ENCODE results near the gene SLC4A2. TPM values are rescaled to one million over a fixed set of nuclear protein-coding genes. Genes with fewer than 3 reads are reported as not detected.

Gene SLC4A2
- total and polyA plus RNA-seq, 2 of the 8 experiments (the other 6 are each of a cell fraction or from before 2014, with no cell fraction given), result 72.6 to 147 TPM

DNA sequence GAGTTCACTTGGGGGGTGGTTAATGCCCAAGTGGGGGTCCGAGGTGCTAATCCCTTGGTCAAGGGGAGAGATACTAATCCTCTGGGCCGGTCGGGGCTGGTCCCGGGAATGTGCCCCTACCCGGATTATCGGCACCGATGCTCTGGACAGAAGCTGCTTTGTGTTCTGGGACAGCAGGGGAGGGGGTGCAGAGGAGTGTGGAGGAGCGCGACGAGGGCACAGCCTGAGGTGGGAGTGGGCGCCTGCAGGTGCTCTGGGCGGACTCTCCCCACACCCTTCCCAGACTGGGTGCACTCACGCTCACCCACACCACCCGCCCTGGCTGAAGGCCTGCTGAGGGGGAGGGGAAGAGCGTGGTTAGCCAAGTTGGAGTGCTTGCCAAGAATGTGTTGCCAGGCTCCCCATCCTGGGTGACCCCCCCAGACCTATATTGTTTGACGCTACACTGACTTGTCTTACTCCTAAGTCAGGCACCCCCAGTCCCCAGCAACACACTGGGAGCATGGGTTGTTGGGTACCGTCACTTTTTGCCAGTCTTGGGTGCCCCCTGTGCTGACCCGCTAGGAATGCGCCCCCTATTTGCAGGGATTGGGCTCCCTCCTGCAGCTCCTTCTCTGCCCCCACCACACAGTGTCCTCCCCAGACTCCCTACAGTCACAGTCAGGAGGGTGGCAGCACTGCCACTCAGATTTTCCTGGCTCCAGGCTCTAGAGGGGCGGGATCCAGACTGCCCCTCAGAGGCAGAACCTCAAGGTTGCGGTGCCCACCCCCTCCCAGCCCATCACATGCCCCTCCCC, 1.2 kb downstream of the SLC4A2 start:
- peak overlapping the region; percentile 48 for H4K91ac ChIP-seq (replicated peaks; ENCODE audit: insufficient read length, low read length)
- no peak overlapping the region for H3K4ac ChIP-seq (replicated peaks; ENCODE audit: insufficient read length, low read depth, low read length)
- ChIA-PET CTCF (ENCODE audit: partially characterized antibody) (interaction anchor here (0.7 to 9.7 kb wide), 17 partner anchors 14 to 88 kb away, joined by 3 to 88 read pairs (median 4); partner anchors contain the start of gene ABCB8), POLR2A (ENCODE audit: partially characterized antibody) (interaction anchor here (0.7 to 2.0 kb wide), 11 partner anchors 10 to 167 kb away, joined by 3 to 15 read pairs (median 5); partner anchors contain the start of genes ABCB8 and FASTK)
- H2AK5ac ChIP-seq (ENCODE audit: low read depth, low read length), result no peak overlapping the region; the same call in 1 of the 2 replicates
- H3K4me2 ChIP-seq (ENCODE audit: insufficient read depth in 1 of 2, low read depth in 2 of 2, low read length in 2 of 2), result peak overlapping the region; percentile 86 to 99
- 10% methylated on average over 19 of the region's 21 CpGs; no CpG with 5 or more reads in 1 of the 2 experiments for WGBS, 2 experiments (ENCODE audit: extremely low coverage in 1 of 2, insufficient coverage in 1 of 2, insufficient read length in 1 of 2, insufficient replicate concordance in 2 of 2, low coverage in 1 of 2, low lambda C conversion rate in 2 of 2, missing lambda C conversion rate in 1 of 2)
- peak overlapping the region; percentile 71 for H3K18ac ChIP-seq (ENCODE audit: extremely low read depth, low read length)
- no peak for FAIRE-seq
- peaks cover 9 to 42% (median 32%) of the 10 kb centered on the region in 4 experiments for H3K4me1 ChIP-seq (replicated peaks in 1 of 4; ENCODE audit: control insufficient read depth in 3 of 4, insufficient read depth in 4 of 4, low read length in 3 of 4)
- no peak overlapping the region for H4K5ac ChIP-seq (ENCODE audit: insufficient read length, low read depth, low read length)
- H2BK12ac ChIP-seq (ENCODE audit: low read depth, low read length), result peak overlapping the region; percentile 80; the same call in 1 of the 2 replicates
- H3K36me3 ChIP-seq (ENCODE audit: control insufficient read depth in 2 of 4, insufficient read depth in 4 of 4, low read length in 3 of 4), result peaks cover 0 to 13% (median 8%) of the 10 kb centered on the region in 4 experiments; a peak in 5 of 8 replicates
- H2BK120ac ChIP-seq (replicated peaks; ENCODE audit: low read depth, low read length), result no peak overlapping the region
- peak overlapping the region; percentile 60; the same call in 1 of the 2 replicates for H2BK5ac ChIP-seq (ENCODE audit: low read depth, low read length)
- H3K23ac ChIP-seq (ENCODE audit: insufficient read length), result no peak overlapping the region
- no peak overlapping the region for H2AFZ ChIP-seq (ENCODE audit: low read length)
- peaks cover 6% of the 10 kb centered on the region; the same call in 1 of the 2 replicates for H3K79me1 ChIP-seq (ENCODE audit: low read depth, low read length)
- H2BK20ac ChIP-seq (ENCODE audit: low read length), result no peak overlapping the region
- H3K27me3 ChIP-seq (replicated peaks in 1 of 4; ENCODE audit: control insufficient read depth in 3 of 4, extremely low read depth in 1 of 4, insufficient read depth in 3 of 4, low read length in 3 of 4), result peaks cover 0 to 8% (median 4%) of the 10 kb centered on the region in 4 experiments; a peak in 5 of 7 replicates
- H3K79me2 ChIP-seq (ENCODE audit: control insufficient read depth in 1 of 2, insufficient read depth in 2 of 2, low read length in 2 of 2), result peaks cover 0 to 8% of the 10 kb centered on the region in 2 experiments; a peak in 1 of 4 replicates
- peaks cover 33% of the 10 kb centered on the region for H3K23me2 ChIP-seq (ENCODE audit: low read depth, low read length)
- peak overlapping the region in 2 of 4 experiments; percentile 20 to 29; a peak in 3 of 7 replicates for H3K9ac ChIP-seq (replicated peaks in 1 of 4; ENCODE audit: extremely low read depth in 1 of 4, low read depth in 3 of 4, low read length in 3 of 4)
- H3K56ac ChIP-seq (replicated peaks; ENCODE audit: insufficient read length, low read depth, low read length), result no peak overlapping the region
- H4K20me1 ChIP-seq (replicated peaks in 1 of 2; ENCODE audit: control insufficient read depth in 1 of 2, insufficient read depth in 2 of 2, low read length in 2 of 2), result peaks cover 5 to 13% of the 10 kb centered on the region in 2 experiments
- H3K9me3 ChIP-seq (ENCODE audit: insufficient read depth in 2 of 2, low read depth in 1 of 2, low read length in 1 of 2), result no peaks in the 10 kb centered on the region
- no peak overlapping the region for H3K27ac ChIP-seq (ENCODE audit: low read depth, low read length)
- no peak for DNase-seq (ENCODE audit: low read depth in 1 of 2, low spot score in 2 of 2)
- no peak overlapping the region; the same call in 1 of the 2 replicates for H4K8ac ChIP-seq (ENCODE audit: extremely low read depth, insufficient read depth, low read length)
- H3K14ac ChIP-seq (ENCODE audit: insufficient read length), result no peak overlapping the region
- no peak overlapping the region for H2BK15ac ChIP-seq (ENCODE audit: low read length)
- peak overlapping the region; percentile 59 to 91 (median 74) for H3K4me3 ChIP-seq (ENCODE audit: extremely low read depth in 1 of 4, insufficient read depth in 2 of 4, low read depth in 3 of 4, low read length in 4 of 4)
- TF ChIP-seq CTCF (IDR thresholded peaks at IDR 0.05; ENCODE audit: control extremely low read depth in 1 of 3, insufficient read depth in 1 of 3, low read depth in 1 of 3, low read length in 3 of 3), result peak in 1 of 3 experiments; percentile 6; a peak in 1 of 4 replicates
- TF ChIP-seq POU5F1 (IDR thresholded peaks at IDR 0.05; ENCODE audit: low read depth, low read length), result no peak
- TF ChIP-seq SIN3A (conservative IDR thresholded peaks at IDR 0.05 in 1 of 2, IDR thresholded peaks at IDR 0.05 in 1 of 2; ENCODE audit: low read depth in 1 of 2, low read length in 2 of 2), result peak in 1 of 2 experiments; percentile 5; a peak in 1 of 4 replicates
- no peak for TF ChIP-seq FOSL1 (IDR thresholded peaks at IDR 0.05; ENCODE audit: insufficient read depth, low read depth, low read length)
- no peak for TF ChIP-seq SRF (IDR thresholded peaks at IDR 0.05; ENCODE audit: low read depth, low read length)
- no peak for TF ChIP-seq SP2 (IDR thresholded peaks at IDR 0.05; ENCODE audit: low read length)
- TF ChIP-seq, protein P1, sequence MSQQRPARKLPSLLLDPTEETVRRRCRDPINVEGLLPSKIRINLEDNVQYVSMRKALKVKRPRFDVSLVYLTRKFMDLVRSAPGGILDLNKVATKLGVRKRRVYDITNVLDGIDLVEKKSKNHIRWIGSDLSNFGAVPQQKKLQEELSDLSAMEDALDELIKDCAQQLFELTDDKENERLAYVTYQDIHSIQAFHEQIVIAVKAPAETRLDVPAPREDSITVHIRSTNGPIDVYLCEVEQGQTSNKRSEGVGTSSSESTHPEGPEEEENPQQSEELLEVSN (IDR thresholded peaks at IDR 0.05), result 0 out of 2 replicates have a peak, but pooled peaks have one; percentile 9

All from H1 (cell line).